NCI-H446 (cell line): ENCODE measurements around the gene ACAN.

Source experiments
- DNase-seq, 2 experiments: peaks; one replicate each; lab custom pipeline; 2025; lab: John Stamatoyannopoulos, UW

Gene ACAN

DNA sequence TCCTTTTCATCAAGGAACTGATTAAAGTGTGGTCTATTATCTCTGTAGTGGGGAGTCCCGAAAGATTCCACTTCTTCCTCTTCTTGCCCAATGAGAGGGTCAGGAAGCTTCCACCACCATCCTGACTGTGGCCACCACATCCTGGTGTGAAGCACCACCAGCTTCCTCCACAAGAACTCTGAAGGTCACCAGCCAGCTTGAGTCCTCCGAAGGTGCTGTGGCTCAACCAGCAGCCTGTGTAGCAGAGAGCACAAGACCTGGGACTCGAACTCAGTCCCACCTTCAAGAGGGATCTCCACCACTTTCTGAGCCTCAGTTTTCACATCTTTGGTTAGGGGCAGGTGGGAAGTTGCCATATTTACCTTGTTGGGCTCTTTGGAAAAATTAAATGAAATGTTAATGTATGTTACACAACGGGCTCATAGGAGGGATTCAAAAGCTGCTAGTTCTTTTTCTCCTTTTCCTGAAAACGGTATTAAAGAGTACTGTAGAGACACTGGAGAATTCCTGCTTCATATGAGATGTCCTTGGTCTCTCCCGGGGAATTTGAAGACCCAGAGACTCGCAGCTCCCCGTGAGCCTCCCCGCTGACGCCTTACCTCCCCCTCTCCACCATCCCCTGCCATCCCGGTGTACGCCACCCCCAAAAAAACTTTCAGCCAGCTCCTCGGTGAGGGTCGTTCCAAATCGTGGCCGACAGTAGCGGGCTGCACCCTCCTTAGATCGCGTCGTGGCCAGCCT, 816 bp upstream of the ACAN start:
- no peak for DNase-seq

DNA sequence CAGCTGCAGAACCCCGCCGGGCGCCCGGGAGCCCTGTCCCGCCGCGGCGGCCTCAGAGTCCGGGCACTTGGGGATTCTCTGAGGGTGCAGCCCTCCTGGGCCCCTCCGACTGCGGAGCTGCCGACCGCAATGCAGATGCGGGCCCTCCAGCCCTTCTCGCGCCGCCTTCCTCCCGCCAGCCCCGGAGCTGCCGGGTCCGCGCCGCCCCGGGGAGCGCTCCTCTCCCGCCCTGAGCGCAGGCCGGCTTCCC, 320 bp upstream of the ACAN start:
- DNase-seq: no peak

DNA sequence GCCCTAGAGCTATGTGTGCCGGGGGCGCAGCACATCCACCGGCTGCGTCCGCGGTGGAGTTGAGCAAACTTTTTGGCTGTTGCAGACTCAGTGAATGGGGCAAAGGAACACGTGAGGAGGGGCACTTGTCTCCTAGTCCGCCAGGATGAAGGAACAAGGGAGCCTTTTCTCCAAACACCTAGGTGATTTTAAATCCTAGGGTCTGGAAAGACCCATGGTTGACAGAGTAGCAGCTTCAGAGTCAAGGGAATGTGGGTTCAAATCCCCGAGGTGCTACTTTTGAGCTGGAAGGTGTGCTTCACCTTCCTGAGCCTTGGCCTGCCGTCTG, 648 bp downstream of the ACAN start:
- no peak for DNase-seq

DNA sequence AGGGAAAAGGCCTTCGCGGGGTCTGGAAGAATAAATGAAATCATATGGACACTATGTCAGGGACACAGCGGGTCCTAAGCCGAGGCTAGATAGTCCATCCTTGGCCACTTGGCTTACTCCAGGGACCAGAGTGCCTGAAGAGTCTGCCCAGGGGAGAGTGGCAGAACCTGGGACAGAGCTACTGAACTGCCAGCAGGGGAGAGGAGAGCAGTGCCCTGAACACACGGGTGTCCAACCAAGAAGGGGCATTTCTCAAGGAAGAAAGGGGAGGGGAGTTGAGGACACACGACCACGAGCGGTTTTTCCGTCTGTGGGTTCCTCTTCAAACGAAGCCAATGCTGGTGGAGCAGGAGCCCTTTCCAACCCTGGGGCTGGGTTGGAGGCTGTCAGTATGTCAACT, 1.0 kb downstream of the ACAN start:
- DNase-seq: no peak

DNA sequence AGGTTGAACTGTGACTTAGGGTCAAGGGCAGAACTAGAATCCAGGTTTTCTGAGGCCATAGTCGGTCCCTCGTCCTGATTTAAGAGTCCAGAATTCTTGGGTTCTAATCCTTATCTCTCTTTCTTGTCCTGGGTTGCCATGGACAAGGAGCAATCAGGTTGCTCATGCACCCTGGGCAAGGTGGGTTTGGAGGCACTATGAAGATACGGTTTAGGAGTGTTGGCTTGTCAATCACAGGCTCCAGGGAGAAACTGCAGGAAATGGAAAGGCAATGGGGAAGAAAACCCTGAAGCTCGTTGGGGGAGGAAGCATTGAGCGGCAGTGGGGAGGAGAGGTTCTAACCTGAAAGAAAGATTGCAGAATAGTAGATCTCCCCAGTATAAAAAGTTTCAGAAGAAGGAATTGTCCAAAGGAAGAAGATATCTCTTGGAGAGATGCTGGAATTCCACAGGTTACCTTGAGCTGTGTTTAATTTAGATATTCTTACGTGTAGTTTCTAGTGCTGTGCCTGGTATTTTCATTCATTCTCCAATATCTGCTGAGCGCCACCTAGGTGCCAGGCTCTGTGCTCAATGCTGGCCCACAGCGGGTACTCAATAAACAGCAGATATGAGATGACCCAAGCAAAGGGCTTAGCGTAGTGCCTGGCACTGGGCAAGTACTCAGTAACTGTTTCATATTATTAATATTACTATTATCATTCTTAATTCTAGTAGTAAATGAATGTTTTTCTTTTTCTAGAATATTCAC, 2.0 kb downstream of the ACAN start:
- no peak for DNase-seq

DNA sequence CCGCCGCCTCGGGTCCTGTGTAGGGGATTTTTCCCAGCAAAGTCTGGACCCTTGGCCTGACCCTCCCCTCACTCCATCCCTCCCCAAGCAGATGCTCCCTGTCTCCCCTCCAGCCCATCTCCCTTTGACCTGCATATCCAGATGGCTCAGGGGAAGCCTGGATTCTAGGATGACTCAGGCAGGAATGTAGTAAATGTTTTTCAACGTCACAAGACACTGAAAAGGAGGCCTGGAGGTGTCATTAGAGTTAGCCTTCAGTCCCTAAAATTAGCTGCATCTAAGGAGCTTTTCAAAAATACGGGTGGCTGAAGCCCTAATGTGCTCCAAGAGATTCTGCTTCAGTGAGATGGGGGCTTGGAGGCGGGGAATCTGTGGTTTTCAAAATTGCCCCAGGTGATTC, 7.2 kb downstream of the ACAN start:
- DNase-seq: no peak

DNA sequence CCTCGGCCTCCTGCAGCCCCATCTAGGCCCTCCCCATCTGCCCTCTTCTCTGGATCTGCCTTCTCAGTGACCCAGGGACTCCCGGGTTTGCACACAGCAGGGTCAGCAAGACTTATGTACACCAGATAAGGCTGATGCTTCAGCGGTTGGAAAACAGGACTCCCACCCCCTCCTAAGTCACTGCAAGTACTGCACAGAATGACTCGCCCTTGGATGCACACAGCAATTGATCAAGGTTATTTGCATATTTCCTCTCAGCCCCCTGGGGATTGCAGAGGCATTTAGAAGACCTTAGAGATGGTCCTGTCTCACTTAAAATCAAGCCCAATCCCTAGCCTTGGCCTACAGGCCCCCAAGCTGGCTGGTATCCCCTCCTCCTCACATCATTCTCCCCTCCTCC, 8.9 kb downstream of the ACAN start:
- DNase-seq: no peak

DNA sequence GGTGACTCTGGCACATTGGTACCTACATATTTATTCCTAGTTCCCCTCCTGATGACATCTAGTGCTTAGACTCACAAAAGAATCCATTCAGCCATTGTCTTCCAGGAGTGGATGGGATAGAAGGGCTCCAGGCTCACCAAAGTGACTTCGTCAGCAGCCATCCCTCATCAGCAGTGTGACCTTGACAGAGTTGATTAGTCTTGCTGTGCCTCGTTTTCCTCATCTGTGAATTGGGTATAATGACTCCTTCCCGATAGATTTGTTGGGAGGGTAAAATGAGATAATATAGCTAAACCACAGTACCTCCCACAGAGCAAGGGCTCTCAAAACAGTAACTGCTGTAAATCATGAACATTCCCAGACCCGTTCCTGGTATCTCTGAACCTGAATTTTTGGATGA, 10.7 kb downstream of the ACAN start:
- DNase-seq: no peak

DNA sequence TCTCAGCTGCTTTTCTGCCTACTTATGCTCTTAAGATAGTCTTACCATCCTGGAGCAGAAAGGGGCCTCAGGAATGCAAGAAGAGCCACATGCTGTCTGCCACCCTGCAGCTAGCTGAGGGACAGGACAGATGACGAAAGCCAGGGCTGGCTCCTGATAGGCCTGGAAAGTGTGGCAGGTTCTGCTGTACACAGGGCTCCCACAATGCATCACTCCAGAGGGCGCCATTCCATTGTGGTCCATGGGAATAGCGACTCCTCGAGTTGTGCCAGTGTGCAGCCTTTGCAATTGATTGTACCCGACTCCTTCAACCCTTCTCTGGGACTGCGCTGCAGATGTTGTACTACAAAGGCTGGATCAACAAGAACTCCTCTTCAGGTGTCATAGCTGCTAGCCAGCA, 11.2 kb downstream of the ACAN start:
- no peak for DNase-seq

DNA sequence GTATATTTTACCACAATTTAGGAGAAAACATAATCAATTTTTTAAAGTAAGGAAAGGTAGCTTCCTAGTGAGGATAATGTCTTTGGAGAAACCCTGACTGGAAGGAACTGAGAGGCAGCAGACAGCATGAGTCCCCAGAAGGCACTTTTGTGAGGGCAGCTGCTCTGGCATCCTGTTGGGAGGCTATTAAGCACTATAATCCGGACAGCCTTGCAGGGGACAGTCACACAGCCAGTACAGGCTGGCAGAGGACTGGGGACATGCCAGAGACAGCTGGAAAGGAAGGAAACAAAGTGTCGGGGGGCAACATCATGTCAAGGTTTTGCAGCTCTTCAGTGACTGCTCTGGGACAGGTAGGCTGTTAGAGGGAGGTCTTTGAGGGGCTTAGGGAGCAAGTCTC, 15.7 kb downstream of the ACAN start:
- no peak for DNase-seq

DNA sequence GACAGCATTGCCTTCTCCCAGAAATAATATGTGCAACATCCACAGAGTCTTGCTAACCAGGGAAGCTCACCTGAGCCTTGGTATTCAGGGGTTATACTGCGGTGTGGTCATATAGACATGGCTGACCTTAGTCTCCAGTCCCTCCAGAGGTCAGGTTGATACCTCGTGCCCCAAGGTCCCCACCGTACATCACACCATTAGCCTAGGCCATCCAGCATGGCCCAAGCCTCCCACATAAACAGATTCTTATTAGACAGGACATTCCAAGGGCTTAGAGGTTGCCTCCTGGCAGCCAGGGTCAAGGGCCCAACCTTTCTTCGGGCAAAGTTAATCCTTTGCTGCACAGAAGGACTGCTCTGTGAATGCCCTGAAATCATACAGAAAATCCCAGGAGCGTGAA, 18.8 kb downstream of the ACAN start:
- no peak for DNase-seq

DNA sequence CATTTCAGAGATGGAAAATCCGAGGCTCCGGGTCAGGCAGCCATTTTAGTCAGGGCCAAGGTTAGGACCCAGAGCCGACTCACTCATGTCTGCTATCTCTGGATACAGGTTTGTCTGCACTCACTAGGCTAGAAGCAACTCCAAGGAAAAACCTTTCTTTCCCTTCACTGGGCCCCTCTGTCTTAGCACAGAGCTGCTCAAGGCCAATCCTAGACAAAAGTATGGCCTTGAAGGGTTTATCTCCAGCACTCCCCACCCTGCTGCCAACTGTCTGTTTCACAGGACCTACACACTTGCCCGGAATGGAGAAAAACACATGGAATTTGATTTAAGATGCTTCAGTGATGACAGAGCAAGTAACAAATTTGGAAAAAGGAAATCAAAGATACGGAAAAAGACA, 25.6 kb downstream of the ACAN start:
- no peak for DNase-seq

DNA sequence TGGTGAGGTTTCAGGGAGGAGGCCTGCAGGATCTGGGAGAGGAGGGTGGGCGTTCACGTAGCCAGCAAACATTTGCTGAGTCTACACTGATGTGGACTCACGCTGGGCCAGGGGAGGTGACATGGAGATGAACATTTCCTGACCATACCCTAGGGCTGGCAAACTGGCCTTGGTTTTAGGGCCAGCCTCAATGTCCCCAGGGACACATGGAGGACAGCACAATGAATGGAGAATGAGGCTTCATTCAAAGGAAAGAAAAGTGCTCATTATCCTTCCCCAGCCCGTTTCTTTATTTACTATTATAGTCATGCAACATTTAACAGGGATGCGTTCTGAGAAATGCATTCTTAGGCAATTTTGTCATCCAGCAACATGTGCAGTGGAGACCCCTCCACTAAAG, 26.8 kb downstream of the ACAN start:
- DNase-seq: no peak

DNA sequence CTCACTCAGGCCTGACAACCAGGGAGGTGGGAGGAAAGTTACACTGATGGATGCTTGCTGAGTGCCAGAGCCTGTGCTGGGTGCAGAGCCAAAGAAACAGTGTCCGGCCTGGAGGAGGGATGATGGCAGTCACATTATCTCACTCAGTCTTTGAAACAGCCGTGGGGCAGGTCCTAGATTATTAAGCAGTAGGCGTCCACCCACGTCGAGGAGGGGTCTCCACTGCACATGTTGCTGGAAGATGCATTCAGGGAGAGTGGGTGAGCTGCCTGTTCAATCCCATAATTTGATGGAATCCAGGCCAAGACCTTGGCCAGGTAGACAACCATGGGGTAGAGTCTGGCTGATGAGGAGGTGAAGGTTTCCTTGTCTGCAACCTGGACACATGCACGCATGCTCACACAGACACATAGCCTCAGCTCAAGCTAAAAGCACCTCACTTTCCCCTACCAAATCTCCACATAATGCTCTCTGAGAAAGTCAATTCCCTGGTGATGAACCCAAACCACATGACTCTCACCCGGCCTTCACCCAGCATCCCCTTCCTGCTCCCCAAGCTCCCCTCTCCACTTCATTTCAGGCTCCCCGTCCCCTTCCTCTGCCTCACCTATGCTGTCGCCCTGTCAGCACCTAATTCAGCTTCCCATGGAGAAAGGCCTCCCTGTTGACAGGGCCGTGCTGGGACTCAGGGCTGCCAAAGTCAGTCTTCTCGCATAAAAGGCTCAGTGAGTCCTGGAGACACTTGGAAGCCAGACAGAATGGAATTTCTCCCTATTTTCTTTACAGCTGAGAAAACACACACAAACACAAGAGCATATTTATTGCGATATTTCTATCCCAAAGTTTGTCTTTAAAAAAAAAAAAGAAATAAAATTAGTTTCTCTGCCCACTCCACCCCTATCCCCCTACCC, 29.8 kb downstream of the ACAN start:
- DNase-seq: no peak

DNA sequence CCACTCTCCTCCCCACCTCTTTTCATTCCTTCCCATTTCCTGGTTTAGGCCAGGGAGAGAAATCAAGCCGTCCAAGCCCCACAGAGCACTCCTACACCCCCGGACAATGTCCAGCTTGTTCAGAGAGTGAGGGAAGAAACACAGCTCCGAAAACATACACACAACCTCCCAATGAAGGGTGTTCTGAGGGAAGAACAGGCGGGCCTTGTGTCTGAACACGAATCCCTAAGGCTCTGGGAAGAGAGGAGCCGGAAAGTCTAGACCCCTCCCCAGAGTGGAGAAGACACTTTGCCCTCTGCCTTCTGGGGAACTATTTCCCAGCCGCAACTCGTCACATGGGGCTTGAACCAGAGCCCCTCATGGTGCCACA, 30.5 kb downstream of the ACAN start:
- DNase-seq: no peak

DNA sequence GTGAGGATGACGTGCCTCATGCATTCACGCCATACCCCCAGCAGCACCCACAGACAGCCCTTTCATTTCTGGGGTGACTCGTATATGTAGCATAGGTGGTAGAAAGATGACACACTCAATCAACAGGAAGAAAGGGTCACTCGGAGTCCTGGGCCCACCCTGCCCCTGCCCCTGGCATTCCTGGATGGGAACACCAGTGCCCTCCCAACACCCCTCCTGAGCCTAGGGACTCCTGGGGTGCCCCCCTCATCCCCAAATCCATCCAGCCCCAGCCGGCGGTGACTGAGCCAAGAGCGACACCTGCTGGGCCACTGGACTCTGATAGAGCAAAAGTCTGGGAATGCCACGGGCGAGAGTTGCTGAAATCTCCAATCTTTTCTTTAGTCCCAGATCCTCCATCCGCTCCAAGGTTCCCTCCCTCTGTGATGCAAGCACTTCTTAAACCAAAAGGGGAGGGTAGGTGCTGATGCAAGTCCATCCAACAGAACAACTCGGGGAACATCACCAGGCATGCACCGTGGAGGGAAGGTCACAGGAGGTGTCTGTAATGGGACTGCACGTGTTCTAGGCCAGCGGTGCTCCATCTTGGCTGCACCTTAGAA, 31.1 kb downstream of the ACAN start:
- no peak for DNase-seq

DNA sequence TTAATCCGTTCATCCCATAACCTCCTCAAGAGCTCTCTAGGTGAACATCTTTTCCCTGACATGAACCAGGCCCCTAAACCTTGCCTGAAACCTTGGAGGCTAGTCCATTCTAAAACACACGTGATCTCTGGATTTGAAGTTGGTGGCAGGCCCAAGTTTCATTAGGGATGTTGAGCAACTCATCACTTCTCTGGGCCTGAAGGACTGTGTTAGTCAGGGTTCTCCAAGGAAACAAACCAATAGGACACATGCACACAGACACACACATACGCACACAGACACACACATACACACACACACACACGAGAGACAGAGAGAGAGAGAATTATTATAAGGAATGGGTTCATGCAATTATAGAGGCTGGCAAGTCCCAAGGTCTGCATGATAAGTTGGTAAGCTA, 31.9 kb downstream of the ACAN start:
- no peak for DNase-seq

DNA sequence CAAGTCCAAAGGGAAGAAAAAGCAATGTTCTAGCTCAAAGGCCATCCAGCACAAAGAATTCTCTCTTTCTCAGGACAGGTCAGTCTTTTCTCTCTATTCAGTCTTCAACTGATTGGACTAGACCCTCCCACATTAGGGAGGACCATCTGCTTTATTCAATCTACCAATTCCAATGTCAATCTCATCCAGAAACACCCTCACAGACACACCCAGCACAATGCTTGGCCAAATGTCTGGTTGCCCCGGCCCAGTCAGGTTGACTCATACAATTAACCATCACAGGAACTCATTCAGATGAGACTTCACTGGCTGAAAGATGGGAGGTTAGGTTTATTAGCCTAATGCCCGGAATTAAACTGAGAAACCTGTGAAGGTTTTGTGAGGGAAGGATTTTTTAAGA, 32.4 kb downstream of the ACAN start:
- no peak for DNase-seq

DNA sequence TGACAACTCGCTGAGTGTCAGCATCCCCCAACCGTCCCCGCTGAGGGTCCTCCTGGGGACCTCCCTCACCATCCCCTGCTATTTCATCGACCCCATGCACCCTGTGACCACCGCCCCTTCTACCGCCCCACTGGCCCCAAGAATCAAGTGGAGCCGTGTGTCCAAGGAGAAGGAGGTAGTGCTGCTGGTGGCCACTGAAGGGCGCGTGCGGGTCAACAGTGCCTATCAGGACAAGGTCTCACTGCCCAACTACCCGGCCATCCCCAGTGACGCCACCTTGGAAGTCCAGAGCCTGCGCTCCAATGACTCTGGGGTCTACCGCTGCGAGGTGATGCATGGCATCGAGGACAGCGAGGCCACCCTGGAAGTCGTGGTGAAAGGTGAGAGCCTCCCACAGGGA, 35.4 kb downstream of the ACAN start:
- no peak for DNase-seq

DNA sequence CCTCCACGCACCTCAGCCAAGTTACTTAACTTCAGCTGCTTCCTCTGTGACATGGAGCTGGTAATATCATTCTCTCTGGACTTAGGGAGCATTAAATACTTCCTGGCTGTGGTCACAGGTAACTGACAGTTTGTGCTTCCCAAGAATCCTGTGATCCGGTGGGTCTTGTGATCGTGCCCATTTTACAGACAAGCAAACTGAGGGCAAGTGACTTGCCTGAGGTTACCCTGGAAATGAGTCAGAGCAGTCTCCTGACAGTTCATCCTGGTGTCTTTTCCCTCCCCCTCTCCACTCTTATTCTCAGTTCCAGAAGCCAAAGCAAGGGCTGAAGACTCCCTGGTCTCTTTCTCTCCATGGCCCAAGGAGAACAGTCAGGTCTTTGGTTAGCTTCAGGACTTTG, 35.9 kb downstream of the ACAN start:
- no peak for DNase-seq

DNA sequence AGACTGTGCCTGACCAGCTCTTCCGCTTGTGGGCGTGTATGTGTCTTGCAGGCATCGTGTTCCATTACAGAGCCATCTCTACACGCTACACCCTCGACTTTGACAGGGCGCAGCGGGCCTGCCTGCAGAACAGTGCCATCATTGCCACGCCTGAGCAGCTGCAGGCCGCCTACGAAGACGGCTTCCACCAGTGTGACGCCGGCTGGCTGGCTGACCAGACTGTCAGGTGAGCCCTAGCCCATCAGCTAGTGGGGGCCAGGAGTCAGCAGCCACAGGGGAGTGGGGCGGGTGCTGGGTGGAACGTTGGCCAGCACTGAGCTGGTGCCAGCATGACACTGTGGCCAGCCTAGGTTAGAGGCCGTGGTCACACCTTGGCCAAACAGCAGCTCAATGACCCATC, 36.7 kb downstream of the ACAN start:
- DNase-seq: no peak

DNA sequence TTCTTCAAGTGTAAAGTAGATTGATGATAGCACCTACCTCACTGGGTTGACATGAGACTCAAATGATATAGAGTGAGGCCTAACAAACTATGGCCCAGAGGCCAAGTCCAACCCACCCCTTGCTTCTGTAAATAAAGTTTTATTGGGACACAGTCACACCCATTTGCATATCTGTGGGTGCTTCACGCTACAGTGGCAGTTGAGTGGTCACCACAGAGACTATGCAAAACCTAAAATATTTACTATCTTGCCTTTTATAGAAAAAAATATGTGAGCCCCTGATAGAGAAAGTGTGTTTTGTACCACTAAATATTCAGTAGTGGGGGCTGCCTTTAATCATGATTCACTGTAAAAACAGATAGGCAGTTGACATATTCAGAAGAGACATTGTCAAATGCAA, 38.0 kb downstream of the ACAN start:
- no peak for DNase-seq

DNA sequence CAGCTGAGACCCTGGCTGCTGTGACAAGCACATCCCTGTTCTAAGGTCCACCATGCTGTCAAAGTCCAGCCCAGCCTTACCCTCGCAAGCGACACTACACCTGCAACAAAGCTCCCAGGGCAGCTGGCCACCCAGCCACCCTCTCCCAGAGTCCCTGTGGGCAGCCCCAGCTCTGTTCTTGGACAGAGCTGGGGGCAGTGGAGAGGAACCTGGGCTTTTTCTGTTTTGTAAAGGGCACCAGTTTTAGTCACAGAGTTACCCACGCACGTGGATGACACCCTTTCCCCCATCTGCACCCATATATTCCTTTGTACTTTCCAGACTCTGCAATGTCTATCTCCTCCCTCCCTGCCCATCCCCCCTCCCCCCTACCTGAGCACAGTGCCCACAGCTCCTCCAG, 38.9 kb downstream of the ACAN start:
- no peak for DNase-seq
